Astrocyte of the spinal cord (primary cell): ENCODE results near the gene DES.

Source experiments
- DNase-seq: peaks from one replicate; pipeline ENCODE4 v3.0.0; 2011; ENCODE audit warnings: low read depth, low spot score
- H3K4me3 ChIP-seq: 2 replicates; pipeline ENCODE4 v1.5.1; 2011; ENCODE audit warnings: low read depth, mild to moderate bottlenecking, low read length, moderate library complexity
- in situ Hi-C: cut with HindIII; loops from 2 replicates; pipeline ENCODE4 v1.10.0; 2017; ENCODE audit warnings: low sequenced_read_pairs
- TF ChIP-seq, protein P1 (sequence below): IDR thresholded peaks from 2 replicates; pipeline ENCODE4 v1.5.1; 2012; ENCODE audit warnings: low read depth, mild to moderate bottlenecking, low read length, inconsistent platforms

Gene DES

DNA sequence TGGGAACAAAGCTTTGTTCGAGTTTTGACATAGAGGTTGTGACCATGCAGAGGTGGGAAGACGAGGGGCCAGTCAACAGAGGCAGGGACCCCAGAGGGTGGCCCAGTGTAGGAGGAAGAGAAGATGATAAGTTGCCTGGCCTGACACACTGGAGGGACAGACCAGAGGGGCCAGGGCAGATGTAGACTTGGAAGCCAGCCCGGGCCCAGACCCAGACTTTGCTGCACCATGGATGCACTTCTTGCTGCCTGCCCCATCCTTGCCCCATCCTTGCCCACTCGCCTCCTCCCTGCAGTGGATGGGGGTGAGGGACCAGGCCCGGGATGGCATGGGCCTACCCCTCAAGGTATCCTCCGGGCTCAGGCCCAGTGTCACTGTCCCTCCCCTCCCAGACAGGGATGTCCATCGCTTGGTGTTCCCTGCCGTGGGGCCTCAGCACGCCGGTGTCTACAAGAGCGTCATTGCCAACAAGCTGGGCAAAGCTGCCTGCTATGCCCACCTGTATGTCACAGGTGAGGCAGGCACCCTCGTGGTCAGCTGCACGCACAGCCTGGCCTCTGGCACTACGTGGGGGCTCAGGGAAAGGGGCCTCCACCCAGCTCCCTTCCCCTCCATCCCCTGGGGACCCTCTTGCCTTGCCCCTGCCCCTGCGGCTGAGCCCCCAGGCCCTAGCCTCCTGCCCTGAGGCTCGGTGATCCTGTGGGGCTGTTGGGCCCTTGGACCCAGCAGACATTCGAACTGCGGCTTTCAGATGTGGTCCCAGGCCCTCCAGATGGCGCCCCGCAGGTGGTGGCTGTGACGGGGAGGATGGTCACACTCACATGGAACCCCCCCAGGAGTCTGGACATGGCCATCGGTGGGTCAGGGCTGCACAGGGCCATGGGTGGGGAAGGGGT lies 53.5 kb downstream of the DES start:
- in situ Hi-C loops: no loop called here
- H3K4me3 ChIP-seq: no peak overlapping the region
- TF ChIP-seq, protein P1, sequence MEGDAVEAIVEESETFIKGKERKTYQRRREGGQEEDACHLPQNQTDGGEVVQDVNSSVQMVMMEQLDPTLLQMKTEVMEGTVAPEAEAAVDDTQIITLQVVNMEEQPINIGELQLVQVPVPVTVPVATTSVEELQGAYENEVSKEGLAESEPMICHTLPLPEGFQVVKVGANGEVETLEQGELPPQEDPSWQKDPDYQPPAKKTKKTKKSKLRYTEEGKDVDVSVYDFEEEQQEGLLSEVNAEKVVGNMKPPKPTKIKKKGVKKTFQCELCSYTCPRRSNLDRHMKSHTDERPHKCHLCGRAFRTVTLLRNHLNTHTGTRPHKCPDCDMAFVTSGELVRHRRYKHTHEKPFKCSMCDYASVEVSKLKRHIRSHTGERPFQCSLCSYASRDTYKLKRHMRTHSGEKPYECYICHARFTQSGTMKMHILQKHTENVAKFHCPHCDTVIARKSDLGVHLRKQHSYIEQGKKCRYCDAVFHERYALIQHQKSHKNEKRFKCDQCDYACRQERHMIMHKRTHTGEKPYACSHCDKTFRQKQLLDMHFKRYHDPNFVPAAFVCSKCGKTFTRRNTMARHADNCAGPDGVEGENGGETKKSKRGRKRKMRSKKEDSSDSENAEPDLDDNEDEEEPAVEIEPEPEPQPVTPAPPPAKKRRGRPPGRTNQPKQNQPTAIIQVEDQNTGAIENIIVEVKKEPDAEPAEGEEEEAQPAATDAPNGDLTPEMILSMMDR: no peak
- no peak for DNase-seq

DNA sequence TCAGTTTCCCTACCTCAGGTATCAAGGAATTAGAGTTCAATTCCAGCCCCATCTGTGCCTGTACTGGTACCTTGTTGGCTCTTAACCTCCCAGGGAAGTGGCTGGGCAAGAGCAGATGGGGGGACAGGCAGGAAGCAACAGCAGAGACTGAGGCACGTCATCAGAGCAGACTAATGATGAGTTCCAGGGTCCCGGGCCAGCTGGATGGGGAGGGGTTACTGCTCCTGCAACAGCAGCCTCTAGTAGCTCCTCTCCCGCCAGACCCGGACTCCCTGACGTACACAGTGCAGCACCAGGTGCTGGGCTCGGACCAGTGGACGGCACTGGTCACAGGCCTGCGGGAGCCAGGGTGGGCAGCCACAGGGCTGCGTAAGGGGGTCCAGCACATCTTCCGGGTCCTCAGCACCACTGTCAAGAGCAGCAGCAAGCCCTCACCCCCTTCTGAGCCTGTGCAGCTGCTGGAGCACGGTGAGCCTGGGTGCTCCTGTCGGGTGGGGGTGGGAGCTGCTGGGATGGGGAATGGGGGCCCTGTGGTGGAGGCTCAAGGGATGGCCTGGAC lies 54.5 kb downstream of the DES start:
- in situ Hi-C loops: no loop called here
- no peak for DNase-seq
- TF ChIP-seq, protein P1: no peak
- no peak overlapping the region for H3K4me3 ChIP-seq

DNA sequence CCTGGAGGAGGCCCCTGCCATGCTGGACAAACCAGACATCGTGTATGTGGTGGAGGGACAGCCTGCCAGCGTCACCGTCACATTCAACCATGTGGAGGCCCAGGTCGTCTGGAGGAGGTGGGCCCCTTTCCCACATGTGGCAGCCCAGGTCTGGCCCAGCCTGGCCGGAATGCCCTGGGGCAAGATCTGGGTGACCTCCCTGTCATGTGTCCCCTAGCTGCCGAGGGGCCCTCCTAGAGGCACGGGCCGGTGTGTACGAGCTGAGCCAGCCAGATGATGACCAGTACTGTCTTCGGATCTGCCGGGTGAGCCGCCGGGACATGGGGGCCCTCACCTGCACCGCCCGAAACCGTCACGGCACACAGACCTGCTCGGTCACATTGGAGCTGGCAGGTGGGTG lies 55.3 kb downstream of the DES start:
- no peak overlapping the region for H3K4me3 ChIP-seq
- no peak for DNase-seq
- TF ChIP-seq, protein P1: no peak
- in situ Hi-C loops: no loop called here

DNA sequence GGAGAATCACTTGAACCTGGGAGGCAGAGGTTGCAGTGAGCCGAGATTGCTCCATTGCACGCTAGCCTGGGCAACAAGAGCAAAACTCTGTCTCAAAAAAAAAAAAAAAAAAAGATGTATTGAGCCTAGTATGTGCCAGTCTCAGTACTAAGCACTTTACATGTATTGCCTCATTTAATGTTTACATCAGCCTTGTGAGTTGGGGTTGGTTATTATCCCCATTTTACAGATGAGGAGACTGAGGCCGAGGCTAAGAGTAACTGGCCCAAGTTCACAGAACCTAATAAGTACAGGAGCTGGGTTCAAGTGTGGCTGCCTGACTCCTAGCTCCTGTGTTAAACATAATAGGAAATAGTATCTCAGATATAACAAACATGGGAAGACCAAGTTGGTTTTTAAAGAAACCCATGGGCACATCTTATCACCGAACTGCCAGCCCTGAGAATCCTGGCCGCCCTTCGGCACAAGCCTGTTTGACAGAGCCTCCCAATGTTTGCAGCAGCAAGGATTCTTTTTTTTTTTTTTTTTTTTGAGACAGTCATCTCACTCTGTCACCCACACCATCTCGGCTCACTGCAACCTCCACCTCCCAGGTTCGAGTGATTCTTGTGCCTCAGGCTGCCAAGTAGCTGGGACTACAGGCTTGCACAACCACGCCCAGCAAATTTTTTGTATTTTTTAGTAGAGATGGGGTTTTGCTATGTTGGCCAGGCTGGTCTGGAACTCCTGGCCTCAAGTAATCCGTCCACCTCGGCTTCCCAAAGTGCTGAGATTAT lies 56.3 kb downstream of the DES start:
- H3K4me3 ChIP-seq: no peak overlapping the region
- TF ChIP-seq, protein P1: no peak
- no peak for DNase-seq
- in situ Hi-C loops: no loop called here

DNA sequence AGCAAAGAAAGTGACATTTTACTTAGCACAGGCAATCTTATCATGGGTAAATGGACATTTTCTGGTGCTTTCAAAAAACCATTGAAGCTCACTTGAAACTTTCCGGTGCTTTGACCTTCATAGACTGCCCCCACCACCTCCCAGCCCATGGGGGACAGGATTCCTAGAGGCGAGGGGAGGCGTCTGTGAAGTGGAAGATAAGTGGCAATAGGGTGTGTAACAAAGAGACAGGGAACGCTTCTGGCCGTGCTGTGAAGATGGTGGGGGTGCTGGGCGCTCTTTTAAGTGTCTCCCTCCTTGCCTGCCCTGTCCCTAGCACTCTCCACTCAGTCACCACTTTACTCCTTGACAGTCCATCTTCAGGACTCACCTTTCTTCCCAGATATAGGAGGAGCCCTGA lies 57.1 kb downstream of the DES start:
- no peak overlapping the region for H3K4me3 ChIP-seq
- DNase-seq: no peak

More for the DNA sequence above, 57.1 kb downstream of the DES start:
- TF ChIP-seq, protein P1: no peak
- in situ Hi-C loops: no loop called here
